K562 (cell line): ENCODE measurements around the gene MED15. TPM values are rescaled to one million over a fixed set of nuclear protein-coding genes. Genes with fewer than 3 reads are reported as not detected.

Source experiments
- BRD9 ChIP-seq: fragments of 450-650 bp; IDR thresholded peaks from 2 replicates; pipeline ENCODE4 v1.6.1; 2018; ENCODE audit warnings: low read depth; ENCODE audit not compliant: partially characterized antibody
- CBFA2T2 ChIP-seq: fragments of 450-650 bp; conservative IDR thresholded peaks from 2 replicates; pipeline ENCODE4 v1.6.1; 2017; ENCODE audit warnings: mild to moderate bottlenecking
- ERF ChIP-seq: fragments of 450-650 bp; formaldehyde crosslinking; IDR thresholded peaks from 2 replicates; pipeline ENCODE4 v1.4.0; 2020; ENCODE audit warnings: mild to moderate bottlenecking, mixed read lengths
- HIVEP1 ChIP-seq: fragments of 250-450 bp; sonication (Bioruptor Pico); IDR thresholded peaks from 2 replicates; pipeline ENCODE4 v1.4.0; 2020; ENCODE audit warnings: mild to moderate bottlenecking
- HNRNPK ChIP-seq: fragments of 200-400 bp; formaldehyde crosslinking; IDR thresholded peaks from one replicate; pipeline ENCODE4 v1.6.1; 2018; ENCODE audit warnings: mild to moderate bottlenecking, low read depth, low read length; ENCODE audit not compliant: poor library complexity, severe bottlenecking
- MAFK ChIP-seq: IDR thresholded peaks from 2 replicates; pipeline ENCODE4 v1.6.1; 2011; ENCODE audit warnings: low read length, improper control_type of control experiment
- MCM7 ChIP-seq, 2 experiments: fragments of 450-650 bp; IDR thresholded peaks; 2 replicates each; pipeline ENCODE4 v1.6.1; 2016 to 2018
- NCOA4 ChIP-seq: fragments of 450-650 bp; IDR thresholded peaks from 2 replicates; pipeline ENCODE4 v1.6.1; 2018; ENCODE audit warnings: mild to moderate bottlenecking; ENCODE audit not compliant: partially characterized antibody
- NFXL1 ChIP-seq: fragments of 450-650 bp; formaldehyde crosslinking; IDR thresholded peaks from 2 replicates; pipeline ENCODE4 v1.4.0; 2021; ENCODE audit warnings: mild to moderate bottlenecking
- PRPF4 ChIP-seq: fragments of 200-400 bp; formaldehyde crosslinking; IDR thresholded peaks from one replicate; pipeline ENCODE4 v1.6.1; 2017; ENCODE audit warnings: low read length, low read depth, mild to moderate bottlenecking; ENCODE audit not compliant: insufficient read depth, poor library complexity, severe bottlenecking
- PTTG1 ChIP-seq: fragments of 450-650 bp; IDR thresholded peaks from 2 replicates; pipeline ENCODE4 v1.6.1; 2016; ENCODE audit warnings: low read depth, mild to moderate bottlenecking, missing genetic modification characterization, missing compliant biosample characterization
- TEAD2 ChIP-seq: fragments of 450-650 bp; IDR thresholded peaks from 2 replicates; pipeline ENCODE4 v1.6.1; 2016; ENCODE audit warnings: missing genetic modification characterization, control low read depth, missing compliant biosample characterization
- ZC3H4 ChIP-seq: sonication (generic); formaldehyde crosslinking; IDR thresholded peaks from 2 replicates; pipeline ENCODE4 v1.9.0; 2021; ENCODE audit warnings: missing genetic modification reagents, borderline replicate concordance
- ZNF143 ChIP-seq: sonication (generic); formaldehyde crosslinking; IDR thresholded peaks from 2 replicates; pipeline ENCODE4 v1.9.0; 2022; ENCODE audit warnings: mild to moderate bottlenecking, missing genetic modification reagents
- ZNF398 ChIP-seq: fragments of 250-450 bp; sonication (Bioruptor Pico); IDR thresholded peaks from 2 replicates; pipeline ENCODE4 v1.8.0; 2021; ENCODE audit warnings: moderate library complexity, mild to moderate bottlenecking, inconsistent platforms
- ZNF444 ChIP-seq: fragments of 250-450 bp; sonication (Bioruptor Pico); IDR thresholded peaks from 2 replicates; pipeline ENCODE4 v1.4.0; 2020; ENCODE audit warnings: mild to moderate bottlenecking, moderate library complexity
- polyA plus RNA-seq, 8 experiments: library from polyadenylated mRNA; depleted of rRNA in 4 of 8; stranded (reverse) in 5 of 8; unstranded in 3 of 8; fragments of >200 nt; fragmentation: Nextera tagmentation in 2 of 8; fragmentation: Illumina TruSeq in 1 of 8; extraction: Ambion mirVana in 2 of 8; extraction: Trizol in 1 of 8; gene quantifications; 2 replicates each; pipeline versions ENCODE4 v1.2.1 to v1.2.3, GENCODE V29; 2011 to 2014; ENCODE audit warnings: inconsistent platforms in 1 of 8, missing spikeins in 1 of 8
- total RNA-seq, 7 experiments: library from RNA; depleted of rRNA in 6 of 7; stranded (reverse); fragments of >200 nt in 6 of 7; fragmentation: Illumina TruSeq in 2 of 7; extraction: Trizol in 2 of 7; gene quantifications; 2 replicates each; pipeline versions ENCODE4 v1.2.1 to v1.2.3, GENCODE V29; 2011 to 2021; ENCODE audit warnings: low replicate concordance in 1 of 7
- TF ChIP-seq, protein P1 (sequence below): sonication (generic); formaldehyde crosslinking; IDR thresholded peaks from 2 replicates; pipeline ENCODE4 v1.8.0; 2022; ENCODE audit warnings: mild to moderate bottlenecking, low read depth, missing genetic modification reagents
- TF ChIP-seq, protein P2 (sequence below): sonication (generic); formaldehyde crosslinking; IDR thresholded peaks from 2 replicates; pipeline ENCODE4 v1.8.0; 2022; ENCODE audit warnings: missing genetic modification reagents, mild to moderate bottlenecking, borderline replicate concordance
- TF ChIP-seq, protein P3 (sequence below), 2 experiments: fragments of 200-800 bp in 1 of 2; sonication (Bioruptor generic) in 1 of 2; sonication (generic) in 1 of 2; formaldehyde crosslinking in 1 of 2; IDR thresholded peaks in 1 of 2; conservative IDR thresholded peaks in 1 of 2; 2 replicates each; pipeline versions ENCODE4 v1.5.0 to v1.6.1; 2016 to 2020; ENCODE audit warnings: missing compliant biosample characterization in 1 of 2, missing genetic modification characterization in 1 of 2, missing genetic modification reagents in 1 of 2
- TF ChIP-seq, protein P4 (sequence below): sonication (generic); formaldehyde crosslinking; IDR thresholded peaks from 2 replicates; pipeline ENCODE4 v1.8.1; 2023; ENCODE audit warnings: mild to moderate bottlenecking, missing genetic modification reagents

The MED15 gene
- total and polyA plus RNA-seq, 9 of the 15 experiments (the other 6 are each of a cell fraction or from before 2014, with no cell fraction given): 4.0 to 271 (median 60.1) TPM

- TF ChIP-seq, protein P1, sequence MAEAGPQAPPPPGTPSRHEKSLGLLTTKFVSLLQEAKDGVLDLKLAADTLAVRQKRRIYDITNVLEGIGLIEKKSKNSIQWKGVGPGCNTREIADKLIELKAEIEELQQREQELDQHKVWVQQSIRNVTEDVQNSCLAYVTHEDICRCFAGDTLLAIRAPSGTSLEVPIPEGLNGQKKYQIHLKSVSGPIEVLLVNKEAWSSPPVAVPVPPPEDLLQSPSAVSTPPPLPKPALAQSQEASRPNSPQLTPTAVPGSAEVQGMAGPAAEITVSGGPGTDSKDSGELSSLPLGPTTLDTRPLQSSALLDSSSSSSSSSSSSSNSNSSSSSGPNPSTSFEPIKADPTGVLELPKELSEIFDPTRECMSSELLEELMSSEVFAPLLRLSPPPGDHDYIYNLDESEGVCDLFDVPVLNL (CRISPR knock-in tag): no peak; the same call in 1 of the 2 replicates
- TF ChIP-seq, protein P2, sequence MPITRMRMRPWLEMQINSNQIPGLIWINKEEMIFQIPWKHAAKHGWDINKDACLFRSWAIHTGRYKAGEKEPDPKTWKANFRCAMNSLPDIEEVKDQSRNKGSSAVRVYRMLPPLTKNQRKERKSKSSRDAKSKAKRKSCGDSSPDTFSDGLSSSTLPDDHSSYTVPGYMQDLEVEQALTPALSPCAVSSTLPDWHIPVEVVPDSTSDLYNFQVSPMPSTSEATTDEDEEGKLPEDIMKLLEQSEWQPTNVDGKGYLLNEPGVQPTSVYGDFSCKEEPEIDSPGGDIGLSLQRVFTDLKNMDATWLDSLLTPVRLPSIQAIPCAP (CRISPR knock-in tag): no peak
- no peak for TF ChIP-seq MCM7 (IDR thresholded peaks at IDR 0.05)
- TF ChIP-seq NFXL1 (CRISPR knock-in tag): no peak
- TF ChIP-seq TEAD2 (tag): no peak
- TF ChIP-seq, protein P3, sequence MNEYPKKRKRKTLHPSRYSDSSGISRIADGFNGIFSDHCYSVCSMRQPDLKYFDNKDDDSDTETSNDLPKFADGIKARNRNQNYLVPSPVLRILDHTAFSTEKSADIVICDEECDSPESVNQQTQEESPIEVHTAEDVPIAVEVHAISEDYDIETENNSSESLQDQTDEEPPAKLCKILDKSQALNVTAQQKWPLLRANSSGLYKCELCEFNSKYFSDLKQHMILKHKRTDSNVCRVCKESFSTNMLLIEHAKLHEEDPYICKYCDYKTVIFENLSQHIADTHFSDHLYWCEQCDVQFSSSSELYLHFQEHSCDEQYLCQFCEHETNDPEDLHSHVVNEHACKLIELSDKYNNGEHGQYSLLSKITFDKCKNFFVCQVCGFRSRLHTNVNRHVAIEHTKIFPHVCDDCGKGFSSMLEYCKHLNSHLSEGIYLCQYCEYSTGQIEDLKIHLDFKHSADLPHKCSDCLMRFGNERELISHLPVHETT (CRISPR knock-in tag; conservative IDR thresholded peaks at IDR 0.05 in 1 of 2, IDR thresholded peaks at IDR 0.05 in 1 of 2): no peak
- 0 out of 2 replicates have a peak, but pooled peaks have one; percentile 36 for TF ChIP-seq ERF (CRISPR knock-in tag)
- 0 out of 2 replicates have a peak, but pooled peaks have one; percentile 10 for TF ChIP-seq ZNF398
- no peak for TF ChIP-seq HNRNPK
- no peak for TF ChIP-seq MAFK
- no peak for TF ChIP-seq PTTG1
- no peak for TF ChIP-seq PRPF4
- no peak for TF ChIP-seq ZNF444 (CRISPR knock-in tag)
- TF ChIP-seq NCOA4: no peak
- TF ChIP-seq CBFA2T2: peak; percentile 59
- no peak for TF ChIP-seq BRD9
- no peak for TF ChIP-seq HIVEP1
- 0 out of 2 replicates have a peak, but pooled peaks have one; percentile 63 for TF ChIP-seq ZC3H4 (CRISPR knock-in tag)
- TF ChIP-seq, protein P4, sequence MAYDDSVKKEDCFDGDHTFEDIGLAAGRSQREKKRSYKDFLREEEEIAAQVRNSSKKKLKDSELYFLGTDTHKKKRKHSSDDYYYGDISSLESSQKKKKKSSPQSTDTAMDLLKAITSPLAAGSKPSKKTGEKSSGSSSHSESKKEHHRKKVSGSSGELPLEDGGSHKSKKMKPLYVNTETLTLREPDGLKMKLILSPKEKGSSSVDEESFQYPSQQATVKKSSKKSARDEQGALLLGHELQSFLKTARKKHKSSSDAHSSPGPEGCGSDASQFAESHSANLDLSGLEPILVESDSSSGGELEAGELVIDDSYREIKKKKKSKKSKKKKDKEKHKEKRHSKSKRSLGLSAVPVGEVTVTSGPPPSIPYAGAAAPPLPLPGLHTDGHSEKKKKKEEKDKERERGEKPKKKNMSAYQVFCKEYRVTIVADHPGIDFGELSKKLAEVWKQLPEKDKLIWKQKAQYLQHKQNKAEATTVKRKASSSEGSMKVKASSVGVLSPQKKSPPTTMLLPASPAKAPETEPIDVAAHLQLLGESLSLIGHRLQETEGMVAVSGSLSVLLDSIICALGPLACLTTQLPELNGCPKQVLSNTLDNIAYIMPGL: 0 out of 2 replicates have a peak, but pooled peaks have one; percentile 37
- TF ChIP-seq ZNF143: 0 out of 2 replicates have a peak, but pooled peaks have one; percentile 6
Measured at GRCh38 chr22:20581503-20582170, 74.2 kb downstream of the MED15 start (continued).
